ENCODE results near the gene PRPH2. TPM values are rescaled to one million over a fixed set of nuclear protein-coding genes. Genes with fewer than 3 reads are reported as not detected.

PRPH2 gene
- total and polyA plus RNA-seq, 2 of the 13 experiments (the other 11 are each of a cell fraction or from before 2014, with no cell fraction given) = 0.03 to 0.04 TPM

- TF ChIP-seq KIAA2018 (CRISPR knock-in tag; IDR thresholded peaks at IDR 0.05; ENCODE audit: borderline replicate concordance) (peak; percentile 76; the same call in 1 of the 2 replicates), RBM22 (optimal IDR thresholded peaks at IDR 0.05; ENCODE audit: low read length) (no peak), PCBP2 (optimal IDR thresholded peaks at IDR 0.05; ENCODE audit: low read depth, low read length, poor library complexity, severe bottlenecking) (no peak), SALL2 (CRISPR knock-in tag; IDR thresholded peaks at IDR 0.05) (peak; percentile 46; the same call in 1 of the 2 replicates), ZNF101 (CRISPR knock-in tag; IDR thresholded peaks at IDR 0.05; ENCODE audit: borderline replicate concordance, low read depth) (no peak), KDM3A (CRISPR knock-in tag; IDR thresholded peaks at IDR 0.05; ENCODE audit: low read depth) (no peak), CREB1 (IDR thresholded peaks at IDR 0.05) (no peak), CREB1 (CRISPR knock-in tag; IDR thresholded peaks at IDR 0.05) (no peak), HNRNPUL1 (IDR thresholded peaks at IDR 0.05; ENCODE audit: low read depth, low read length) (0 out of 2 replicates have a peak, but pooled peaks have one; percentile 19), ETS1 (CRISPR knock-in tag; IDR thresholded peaks at IDR 0.05) (peak; percentile 9; the same call in 1 of the 2 replicates), ZNF124 (CRISPR knock-in tag; IDR thresholded peaks at IDR 0.05) (0 out of 2 replicates have a peak, but pooled peaks have one; percentile 85), ZNF441 (CRISPR knock-in tag; IDR thresholded peaks at IDR 0.05; ENCODE audit: borderline replicate concordance) (no peak), DBP (CRISPR knock-in tag; IDR thresholded peaks at IDR 0.05; ENCODE audit: not compliant biosample characterization) (no peak), SNAPC2 (CRISPR knock-in tag; IDR thresholded peaks at IDR 0.05) (0 out of 2 replicates have a peak, but pooled peaks have one; percentile 63), FOXJ3 (CRISPR knock-in tag; IDR thresholded peaks at IDR 0.05; ENCODE audit: borderline replicate concordance) (no peak), AGO1 (IDR thresholded peaks at IDR 0.05; ENCODE audit: low read depth, low read length, poor library complexity, severe bottlenecking) (peak; percentile 55), JDP2 (CRISPR knock-in tag; IDR thresholded peaks at IDR 0.05; ENCODE audit: borderline replicate concordance) (no peak; the same call in 1 of the 2 replicates), TSC22D2 (CRISPR knock-in tag; IDR thresholded peaks at IDR 0.05; ENCODE audit: borderline replicate concordance) (peak; percentile 61; the same call in 1 of the 2 replicates), NFE2L2 (IDR thresholded peaks at IDR 0.05; ENCODE audit: low read length) (no peak)
These were observed 24.3 kb upstream of the PRPH2 start (continued) for GRCh38 chr6:42746463-42747391.
